Stimulated activated CD8-positive, alpha-beta memory T cell treated with anti-CD3 and anti-CD28 coated beads, Interleukin-7, amount 100 ng/mL, for 48 hours (primary cell): ENCODE results near the gene PTPRD.

Experiments used
- DNase-seq, 2 donors: peaks; one replicate each; pipeline ENCODE4 v3.0.0-alpha.2; 2020; ENCODE audit warnings: low read depth in 1 of 2; ENCODE audit errors: extremely low read depth in 1 of 2

Gene PTPRD

DNA sequence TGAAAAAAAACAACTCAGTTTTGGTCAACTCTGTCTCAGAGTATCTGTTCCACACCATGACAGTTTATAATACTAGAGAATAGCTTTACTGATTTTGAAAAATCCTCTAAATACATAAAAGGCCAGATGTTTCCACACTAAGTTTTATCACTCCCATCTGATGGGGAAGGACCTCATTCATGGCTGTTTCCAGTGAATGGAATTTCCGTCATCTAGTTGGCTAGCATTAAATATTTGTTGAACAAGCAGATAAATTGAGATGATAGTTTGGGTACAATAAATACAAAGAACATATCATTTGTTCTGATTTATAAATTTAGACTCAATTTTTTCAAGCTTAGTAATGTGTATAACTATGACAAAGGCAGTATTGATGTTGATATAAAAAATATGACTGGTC, 408.5 kb downstream of the PTPRD start:
- no peak for DNase-seq

DNA sequence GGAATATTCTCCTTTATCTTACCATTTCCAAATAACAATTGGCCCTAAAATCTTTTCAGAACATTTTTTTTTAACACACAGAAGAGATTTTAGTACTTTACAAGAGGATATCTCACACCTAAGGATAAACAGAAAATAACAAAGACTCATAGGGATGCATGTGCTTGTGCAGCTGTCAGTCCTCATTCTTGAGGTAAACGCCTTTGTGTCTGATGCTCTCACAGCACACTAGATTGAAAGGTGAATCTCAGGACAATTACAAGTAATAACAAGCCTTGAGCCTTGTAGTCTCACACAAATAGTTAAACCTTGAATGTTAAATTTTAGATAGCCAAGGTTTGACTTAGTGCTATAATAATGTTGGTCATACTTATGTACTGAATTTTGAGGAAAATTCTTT, 439.2 kb downstream of the PTPRD start:
- DNase-seq: no peak

DNA sequence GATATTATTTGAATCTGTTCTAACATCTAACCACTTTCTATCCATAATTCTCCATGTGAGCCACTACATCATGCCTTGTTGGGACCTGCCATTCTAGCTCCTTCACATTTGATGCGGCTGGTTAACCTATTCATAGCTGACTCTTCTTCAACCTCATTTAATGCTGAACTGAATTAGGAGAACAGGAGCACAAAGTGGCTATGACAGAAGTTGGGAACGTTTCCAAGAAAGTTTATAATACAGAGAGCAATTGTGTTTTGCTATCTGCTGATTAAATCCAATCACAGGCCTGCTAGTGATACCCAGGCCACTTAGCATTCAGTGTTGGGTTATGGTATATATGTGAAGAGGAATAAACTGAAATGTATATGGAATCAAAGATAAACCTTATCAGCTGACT, 440.3 kb downstream of the PTPRD start:
- no peak for DNase-seq

DNA sequence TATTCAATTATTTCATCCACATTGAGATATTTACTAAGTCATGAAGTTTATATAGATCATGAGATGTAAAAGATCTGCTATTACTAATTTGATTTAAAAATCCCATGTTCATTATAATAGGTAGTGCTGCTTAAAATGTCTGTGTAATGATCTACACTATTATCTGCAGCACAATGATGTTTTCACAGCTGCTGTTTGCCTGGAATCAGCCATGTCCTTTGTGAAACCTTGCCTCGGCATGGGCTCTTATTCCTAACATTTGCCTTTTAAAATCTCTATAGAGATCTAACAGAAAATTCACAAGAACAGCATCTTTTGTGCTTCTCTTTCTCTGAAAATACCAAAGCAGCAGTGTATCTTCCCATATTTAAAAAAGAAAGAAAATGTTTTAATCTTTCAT, 444.6 kb downstream of the PTPRD start:
- DNase-seq: no peak

DNA sequence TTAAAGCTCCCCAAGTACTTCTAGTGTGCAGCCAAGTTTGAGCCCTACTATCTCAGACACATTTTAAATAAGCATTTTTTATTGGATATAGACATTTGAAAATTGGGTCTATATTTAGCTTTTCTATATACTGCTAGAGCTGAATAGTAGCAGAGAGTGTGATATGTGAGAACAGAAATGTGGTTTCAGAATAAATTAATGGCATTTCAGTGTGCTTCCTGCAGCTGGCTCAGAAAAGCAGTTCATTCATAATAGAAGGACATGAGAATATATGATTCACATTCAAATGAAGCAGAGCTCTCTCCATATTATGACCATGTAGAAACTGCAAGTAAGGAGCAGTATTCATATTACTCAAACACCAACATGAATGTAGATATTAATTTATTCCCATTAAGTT, 464.0 kb downstream of the PTPRD start:
- no peak for DNase-seq

DNA sequence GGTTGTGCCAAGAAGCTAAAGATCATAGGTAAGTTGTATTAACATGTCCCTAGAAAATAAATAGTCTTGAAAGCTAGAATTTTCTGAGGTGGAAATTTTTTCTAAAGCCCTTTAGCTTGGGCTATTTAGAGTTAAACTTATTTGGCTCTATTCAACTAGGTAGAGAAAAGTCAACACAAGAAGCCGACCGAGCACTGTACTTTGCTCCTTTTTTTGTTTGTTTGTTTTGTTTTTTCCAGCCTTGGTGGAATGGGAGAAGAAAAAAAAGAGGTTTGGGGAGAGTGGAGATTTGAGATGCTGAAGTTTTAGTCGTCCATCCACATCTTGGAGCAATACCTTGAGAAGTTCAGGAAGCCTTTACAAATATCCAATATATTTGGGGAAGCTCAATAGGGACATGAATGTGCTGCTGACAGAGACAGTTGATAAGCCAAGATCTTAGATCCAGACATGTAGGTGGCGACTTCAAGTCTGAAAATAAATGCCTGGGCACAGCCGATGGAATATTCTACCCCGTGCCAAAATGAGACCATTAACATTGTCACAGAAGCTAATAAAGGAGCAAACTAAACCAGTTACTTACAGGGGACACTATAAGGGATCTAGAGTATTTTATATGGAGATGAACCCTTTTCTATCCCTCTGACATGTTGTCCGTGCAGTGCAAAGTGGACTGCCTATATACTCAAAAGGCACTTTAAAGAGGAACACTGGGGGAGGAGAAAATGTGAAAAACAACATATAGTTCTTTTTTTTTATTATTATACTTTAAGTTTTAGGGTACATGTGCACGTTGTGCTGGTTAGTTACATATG, 466.1 kb downstream of the PTPRD start:
- no peak for DNase-seq

DNA sequence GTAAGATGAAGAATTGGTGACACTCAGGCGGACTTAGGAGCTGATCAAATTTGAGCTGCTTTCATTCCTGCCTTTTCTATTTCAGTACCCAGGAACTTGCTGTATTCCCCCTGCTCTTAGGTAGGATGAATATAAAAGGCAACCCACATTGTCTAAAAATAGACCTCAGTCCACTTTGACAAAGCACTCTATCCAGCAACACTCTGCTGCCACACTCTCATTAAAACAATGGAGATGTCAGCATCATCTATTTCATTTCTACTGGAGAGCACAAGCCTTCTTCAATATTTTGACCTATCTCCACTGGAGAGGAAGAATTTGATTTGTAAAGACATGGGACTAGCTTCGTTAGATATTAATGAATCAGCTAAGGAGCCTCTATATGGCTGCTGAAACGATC, 468.4 kb downstream of the PTPRD start:
- no peak for DNase-seq

DNA sequence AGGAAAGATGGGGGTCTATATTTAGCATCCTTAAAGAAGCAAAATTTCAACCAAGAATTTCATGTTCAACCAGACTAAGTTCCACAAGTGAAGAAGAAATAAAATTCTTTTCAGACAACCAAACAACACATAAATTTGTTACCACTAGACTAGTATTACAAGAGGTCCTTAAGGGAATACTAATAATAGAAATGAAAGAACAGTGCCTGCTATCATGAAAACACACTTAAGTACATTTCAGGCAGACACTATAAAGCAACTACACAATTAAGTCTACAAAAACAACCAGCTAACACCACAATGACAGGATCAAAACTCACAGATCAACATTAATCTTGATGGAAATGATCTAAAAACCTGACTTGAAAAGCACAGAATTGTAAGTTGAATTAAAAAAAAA, 477.2 kb downstream of the PTPRD start:
- DNase-seq: no peak

DNA sequence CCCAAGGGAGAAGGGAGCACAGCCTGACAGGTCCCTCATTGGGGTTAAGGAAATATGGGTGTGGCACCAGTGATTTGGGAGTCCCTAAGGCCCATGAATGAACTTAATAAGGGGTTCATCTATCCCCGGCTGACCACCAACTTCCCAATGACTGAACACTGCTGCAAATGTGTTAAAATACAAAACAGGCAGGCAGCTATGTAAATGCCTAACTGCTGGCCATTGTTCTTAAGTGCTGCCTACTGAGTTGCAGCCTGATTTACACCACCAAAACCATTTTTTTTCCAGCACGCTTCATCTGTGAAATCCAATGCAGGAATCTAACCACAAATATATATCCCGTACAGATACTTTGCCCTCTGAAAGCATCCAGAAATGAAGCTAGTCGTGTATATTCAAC, 478.5 kb downstream of the PTPRD start:
- DNase-seq: no peak

DNA sequence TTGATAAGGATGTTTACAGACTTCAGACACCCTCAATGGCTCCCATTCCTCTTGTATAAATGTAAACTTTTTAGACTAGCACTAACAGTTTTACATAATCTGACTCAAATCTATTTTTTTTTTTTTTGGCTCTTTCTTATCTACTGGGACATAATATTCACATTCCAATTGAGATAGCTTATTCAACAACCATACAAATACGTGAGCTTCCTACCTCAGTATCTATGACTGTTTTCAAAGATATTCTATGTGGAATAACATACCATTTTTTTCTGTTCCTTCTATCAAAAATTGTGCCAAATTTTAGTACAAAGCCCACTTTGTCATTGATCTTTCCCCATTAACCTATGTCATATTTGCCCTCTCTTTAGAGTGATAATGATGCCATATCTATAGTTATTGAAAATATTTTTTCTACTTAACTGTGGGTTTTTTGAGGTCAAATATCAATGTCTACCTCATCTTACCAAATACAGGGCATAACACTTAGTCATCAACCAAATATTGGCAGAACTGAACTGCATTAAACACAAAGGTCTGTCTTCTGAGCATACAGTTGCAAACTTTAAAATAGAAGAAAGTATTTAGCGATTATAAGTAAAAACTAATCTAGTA, 482.6 kb downstream of the PTPRD start:
- DNase-seq: no peak

DNA sequence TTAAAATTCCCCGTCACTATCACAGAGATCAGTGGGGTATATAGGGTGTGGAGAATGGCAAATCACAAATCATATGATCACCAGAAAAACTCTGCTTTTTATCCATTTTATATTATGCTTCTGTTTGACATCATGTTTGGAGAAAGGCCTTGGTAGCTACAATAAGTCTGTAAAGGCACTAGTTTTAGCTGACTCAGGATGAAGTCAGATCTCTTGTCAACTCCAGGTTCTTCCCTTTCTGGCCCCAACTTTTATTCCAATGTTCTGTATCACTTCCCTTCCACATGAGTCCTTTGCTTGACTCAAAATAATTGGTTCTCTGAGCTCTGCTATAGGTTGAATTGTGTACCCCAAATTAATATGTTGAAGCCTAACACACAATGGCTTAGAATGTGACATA, 484.9 kb downstream of the PTPRD start:
- DNase-seq: no peak

DNA sequence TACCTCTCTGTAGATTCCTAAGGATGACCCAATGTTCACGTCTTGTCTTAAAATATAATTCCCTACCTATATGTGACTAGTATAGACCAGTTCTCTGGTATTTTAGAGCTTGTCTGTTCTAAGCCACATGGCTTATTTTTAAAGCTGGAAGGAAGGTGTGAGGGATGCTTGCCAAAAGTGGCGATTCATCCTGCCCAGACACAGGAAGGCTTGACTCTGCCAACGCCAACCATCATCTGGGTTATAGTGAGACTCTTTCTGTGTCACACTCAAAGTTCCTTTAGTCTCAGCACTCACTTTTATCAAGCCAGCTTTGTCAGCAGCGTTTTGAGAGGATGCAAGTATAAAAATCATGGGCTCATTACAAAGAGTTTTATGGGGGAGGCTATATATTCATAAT, 500.0 kb downstream of the PTPRD start:
- DNase-seq: no peak

DNA sequence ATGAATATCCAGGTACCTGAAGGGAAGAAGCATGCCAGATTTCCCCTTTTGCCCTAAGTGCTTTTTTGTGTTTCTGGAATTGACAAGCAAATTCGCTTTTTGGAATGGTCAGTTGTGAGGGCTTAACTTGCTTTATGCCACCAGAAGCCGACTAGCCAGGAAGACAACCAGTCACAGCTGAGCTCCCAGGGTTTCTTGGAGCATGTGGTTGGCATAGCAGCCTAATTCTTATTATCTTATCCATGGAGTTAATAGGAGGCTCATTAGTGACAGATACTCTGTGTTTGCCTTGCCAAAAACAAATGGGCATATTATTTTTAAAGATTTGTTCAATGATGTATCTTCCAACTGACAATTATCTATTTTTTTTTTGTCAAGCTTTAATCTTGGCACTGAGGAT, 500.7 kb downstream of the PTPRD start:
- DNase-seq: no peak

DNA sequence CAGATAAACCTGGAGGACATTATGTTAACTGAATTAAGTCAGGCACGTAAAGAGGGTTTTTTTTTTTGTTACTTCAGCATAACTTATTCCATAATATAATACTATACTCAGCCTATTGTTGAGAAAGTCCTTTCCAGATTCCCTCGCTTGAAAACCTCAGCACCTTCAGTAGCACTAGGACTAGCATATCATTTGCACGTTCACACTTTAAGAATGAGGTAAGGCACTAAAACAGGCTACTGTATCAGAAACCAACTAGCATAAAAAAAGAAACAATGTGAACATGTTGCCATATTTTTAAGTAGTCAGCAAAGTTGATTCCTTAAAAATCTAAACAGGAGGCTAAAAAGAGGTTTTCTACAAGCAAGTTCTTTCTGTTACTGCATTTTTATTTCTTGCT, 504.0 kb downstream of the PTPRD start:
- DNase-seq: no peak

DNA sequence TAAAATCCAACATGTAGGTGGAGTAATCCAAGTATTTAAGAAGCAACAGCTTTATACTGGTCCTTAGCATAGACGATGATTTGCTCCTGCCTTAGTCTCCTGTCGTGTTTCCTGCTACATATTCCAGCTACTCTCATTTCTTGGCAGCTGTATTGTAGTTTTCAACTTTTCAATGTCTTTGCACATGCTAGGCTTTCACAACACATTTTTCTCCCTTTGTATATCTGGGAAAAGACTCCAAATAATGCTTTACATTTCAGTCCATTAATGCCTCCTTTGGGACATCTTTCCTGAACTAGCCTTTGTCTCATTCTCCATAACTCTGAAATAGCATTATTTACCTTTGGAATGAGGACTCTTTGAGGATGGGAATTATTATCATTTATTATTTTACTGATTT, 508.0 kb downstream of the PTPRD start:
- DNase-seq: no peak

DNA sequence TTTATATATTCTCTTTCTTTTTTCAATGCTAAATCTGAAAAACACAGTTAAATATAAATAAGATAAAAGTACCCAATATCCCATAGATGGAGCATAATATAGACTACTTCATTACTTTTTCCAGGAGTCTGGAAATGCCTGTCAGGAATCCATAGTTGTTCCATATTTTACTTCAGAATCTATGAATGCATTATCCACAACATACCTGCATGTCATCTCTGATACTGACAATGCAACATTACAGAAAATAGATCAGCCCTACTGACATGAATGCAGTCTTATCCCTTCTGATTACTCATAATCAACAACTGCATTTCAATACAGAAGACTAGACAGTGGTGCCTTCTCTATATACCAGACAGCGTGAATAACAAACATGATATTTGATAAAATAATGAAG, 517.6 kb downstream of the PTPRD start:
- DNase-seq: no peak

DNA sequence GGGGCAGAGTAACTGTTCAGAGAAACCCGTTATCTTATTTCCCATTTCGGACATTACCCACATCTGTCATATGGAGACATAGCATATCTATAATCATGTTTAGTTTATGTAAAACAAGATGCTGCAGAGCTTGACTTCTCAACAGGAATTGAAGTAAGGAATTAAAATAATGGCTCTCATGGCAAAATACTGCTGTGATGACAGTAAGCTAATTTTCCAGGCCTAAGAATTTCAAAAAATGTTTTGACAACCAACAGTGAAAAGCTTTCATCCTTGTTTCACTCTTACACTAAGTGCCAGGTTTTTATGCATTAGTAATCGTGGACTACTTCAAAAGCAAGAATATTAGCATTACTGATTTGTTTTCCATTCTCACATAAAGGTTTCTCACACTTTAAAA, 518.2 kb downstream of the PTPRD start:
- no peak for DNase-seq

DNA sequence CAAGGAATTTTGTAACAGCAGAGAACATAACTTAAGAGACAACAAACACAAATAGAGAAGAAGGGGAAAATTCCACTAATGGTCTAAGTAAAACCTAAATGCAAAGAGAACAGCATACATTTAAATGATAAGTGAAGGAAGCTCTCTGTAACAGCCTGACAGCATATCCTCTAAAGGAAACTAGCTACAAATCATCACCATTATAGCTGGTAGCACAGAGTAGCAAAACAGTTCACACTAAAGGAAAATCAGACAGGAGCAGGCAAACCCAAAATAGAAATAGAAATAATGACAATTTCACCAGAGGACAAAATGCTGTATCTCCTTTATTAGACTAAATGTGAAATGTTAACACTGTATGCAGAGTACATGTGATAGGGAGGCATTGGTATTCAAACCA, 532.8 kb downstream of the PTPRD start:
- DNase-seq: no peak

DNA sequence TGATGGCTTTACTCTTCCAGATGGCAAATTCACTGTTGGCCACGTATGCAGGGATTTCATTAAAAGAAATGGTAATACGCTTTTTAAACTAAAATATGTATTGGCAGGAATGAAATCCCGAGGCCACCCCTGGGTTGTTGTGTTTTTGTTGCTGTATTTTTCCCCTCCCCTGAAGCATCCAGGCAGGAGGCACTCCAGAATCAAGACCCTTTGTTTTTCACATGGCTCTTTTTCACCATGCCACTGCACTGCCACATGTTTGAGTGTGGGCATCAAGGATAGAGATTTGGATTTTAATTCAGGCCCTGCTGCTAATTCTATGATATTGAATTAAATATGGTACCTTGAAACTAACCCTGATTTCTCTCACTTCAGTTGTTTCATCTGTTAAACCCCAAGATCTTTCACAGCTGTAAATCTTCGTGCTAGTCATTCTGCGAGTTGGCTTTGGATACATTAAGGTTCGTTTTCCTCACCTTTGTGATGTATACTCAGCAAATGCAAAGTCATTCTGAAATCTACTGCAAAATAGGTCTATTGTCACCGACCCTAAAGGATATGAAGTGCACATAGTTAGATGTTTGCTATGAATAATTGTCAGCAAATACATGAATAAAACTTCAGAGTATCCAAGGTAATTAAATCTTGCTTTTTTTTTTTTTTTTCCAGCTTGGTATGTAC, 533.4 kb downstream of the PTPRD start:
- no peak for DNase-seq

DNA sequence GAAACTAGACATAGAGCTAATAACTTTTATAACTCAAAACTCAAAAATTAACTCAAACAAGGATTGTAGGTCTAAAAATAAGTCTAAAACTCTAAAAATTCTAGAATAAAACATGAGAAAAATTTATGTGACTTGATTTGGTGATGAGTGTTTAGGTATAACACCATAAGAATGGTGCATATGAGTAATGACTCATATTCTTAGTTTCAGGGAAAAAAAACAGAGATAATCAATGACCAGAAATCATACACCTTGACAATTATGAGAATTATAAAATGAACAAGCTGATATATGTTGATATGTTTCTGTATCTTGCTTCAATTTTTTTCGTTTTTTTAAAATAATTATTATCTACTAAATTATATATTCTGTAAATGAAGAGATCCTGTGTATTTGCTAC, 541.2 kb downstream of the PTPRD start:
- DNase-seq: no peak

DNA sequence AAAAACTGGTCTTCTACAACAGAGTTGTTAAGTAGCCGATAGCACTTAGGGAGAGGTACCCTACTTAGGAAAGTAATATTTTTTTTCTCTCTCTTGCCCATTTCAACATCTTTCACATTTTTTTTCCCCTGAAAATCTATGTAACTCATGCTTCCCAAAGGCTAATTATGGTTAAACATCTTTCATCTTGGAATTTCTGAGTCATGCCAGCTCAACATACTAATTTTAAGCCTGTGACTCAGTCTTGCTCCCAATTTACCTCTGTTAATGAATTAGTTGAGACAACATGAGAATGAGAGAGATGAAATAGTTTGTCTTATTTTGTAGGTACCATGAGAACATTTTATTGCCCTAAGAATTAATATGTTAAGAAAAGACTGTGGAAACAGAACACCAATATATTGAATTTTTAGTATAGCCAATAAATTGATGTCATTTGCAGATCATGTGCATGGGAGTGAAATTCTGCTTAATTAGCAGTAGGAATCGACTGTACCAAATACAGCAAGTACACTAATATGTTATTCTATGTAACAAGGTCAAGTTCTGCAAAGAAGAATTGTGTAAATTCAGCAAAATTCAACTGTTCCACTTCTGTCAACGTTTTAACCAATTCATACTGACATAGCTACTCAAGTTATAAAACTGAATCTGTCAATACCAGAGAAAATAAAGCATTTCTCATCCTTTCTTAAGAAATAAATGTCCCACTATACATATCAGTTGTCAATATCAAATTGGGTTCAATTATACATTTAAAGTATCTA, 550.0 kb downstream of the PTPRD start:
- no peak for DNase-seq

DNA sequence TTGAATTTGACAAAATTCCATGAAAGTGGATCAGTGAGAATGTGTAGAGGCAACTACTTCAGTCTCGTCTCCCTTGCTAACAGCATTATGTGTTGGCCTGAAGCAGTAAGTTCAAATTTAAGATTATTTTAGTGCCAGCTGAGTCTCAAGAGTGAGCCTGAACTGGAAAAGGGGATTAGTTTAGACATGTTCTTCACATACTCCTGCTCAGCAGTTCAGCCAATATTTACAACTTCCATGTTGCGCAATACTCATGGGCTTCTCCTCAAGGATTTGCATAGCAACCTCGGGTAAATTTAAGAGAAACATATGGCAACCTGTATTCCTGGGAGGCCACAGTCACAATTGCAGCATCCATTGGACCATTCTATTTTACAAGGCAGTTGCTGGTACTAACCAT, 553.8 kb downstream of the PTPRD start:
- DNase-seq: no peak
